Measurements from ENCODE around the gene ADAMTSL2.

ADAMTSL2 gene

GRCh38 chr9:133612051-133612450 lies 77.5 kb downstream of the ADAMTSL2 start:
- no peak overlapping the region for H3K4me3 ChIP-seq (ENCODE audit: low read depth, low read length)
- TF ChIP-seq CTCF (IDR thresholded peaks at IDR 0.05; ENCODE audit: low read depth, low read length), result no peak

DNA sequence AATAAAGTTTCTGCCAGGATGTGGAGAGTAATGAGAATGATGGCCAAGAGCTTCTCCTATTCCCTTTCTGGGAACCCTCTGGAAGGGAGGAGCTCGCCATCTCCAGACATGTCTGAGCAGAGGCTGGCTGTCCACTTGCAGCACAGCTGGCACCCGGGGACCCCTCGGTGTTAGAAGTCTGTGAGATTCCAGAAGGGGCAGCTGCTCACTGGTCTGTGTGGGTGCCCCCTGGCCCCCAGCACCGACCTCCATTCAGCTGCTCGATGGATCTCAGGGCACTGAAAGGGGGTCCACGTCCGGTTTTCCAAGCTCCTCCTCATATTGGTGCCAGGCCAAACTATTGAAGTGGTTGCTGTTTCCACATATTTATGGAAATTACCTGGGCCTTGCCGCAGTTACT lies 78.3 kb downstream of the ADAMTSL2 start:
- H3K4me3 ChIP-seq (ENCODE audit: low read depth, low read length), result no peak overlapping the region
- no peak for TF ChIP-seq CTCF (IDR thresholded peaks at IDR 0.05; ENCODE audit: low read depth, low read length)

DNA sequence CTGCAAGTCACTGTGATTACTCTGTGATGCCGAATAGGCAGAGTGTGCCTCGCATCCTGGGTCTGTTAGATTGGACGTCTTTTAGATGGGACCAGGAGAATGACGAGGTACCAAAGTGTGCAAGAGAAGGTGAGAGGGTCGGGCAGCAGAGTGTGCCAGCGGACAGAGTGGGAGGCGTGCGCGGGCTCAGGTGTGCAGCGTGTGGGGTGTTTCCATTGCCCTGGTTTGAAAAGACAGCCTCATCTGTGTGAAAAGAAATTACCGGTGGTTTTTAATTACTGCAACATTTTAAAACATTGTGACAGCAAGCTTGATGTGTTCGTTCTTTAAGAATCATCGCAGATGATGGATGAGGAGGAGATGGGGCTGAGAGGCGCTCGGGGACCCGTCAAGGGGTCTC lies 78.9 kb downstream of the ADAMTSL2 start:
- H3K4me3 ChIP-seq (ENCODE audit: low read depth, low read length), result no peak overlapping the region
- TF ChIP-seq CTCF (IDR thresholded peaks at IDR 0.05; ENCODE audit: low read depth, low read length), result no peak

- no peak for TF ChIP-seq CTCF (IDR thresholded peaks at IDR 0.05; ENCODE audit: low read depth, low read length)
- H3K4me3 ChIP-seq (ENCODE audit: low read depth, low read length), result no peak overlapping the region
These were observed 79.6 kb downstream of the ADAMTSL2 start for GRCh38 chr9:133614056-133614455.

DNA sequence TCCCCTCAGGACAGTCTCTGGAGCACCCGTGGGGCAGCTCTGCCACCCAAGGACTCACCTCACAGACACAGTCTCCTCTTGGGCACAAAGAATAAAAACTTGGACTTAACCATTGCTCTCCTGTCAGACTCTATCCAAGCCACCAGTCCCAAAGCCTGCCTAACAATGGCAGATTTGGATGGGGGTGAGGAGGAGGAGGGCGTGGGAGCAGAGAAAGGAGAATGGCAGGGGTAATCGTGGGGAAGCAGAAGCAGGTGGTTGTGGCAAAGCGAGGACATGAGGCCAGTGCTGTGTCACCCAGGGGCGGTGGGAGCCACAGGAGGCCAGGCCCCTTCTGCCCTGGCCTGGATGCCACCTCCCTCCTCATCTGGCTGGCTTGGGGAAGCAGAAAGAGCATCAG lies 80.2 kb downstream of the ADAMTSL2 start:
- TF ChIP-seq CTCF (IDR thresholded peaks at IDR 0.05; ENCODE audit: low read depth, low read length), result no peak

DNA sequence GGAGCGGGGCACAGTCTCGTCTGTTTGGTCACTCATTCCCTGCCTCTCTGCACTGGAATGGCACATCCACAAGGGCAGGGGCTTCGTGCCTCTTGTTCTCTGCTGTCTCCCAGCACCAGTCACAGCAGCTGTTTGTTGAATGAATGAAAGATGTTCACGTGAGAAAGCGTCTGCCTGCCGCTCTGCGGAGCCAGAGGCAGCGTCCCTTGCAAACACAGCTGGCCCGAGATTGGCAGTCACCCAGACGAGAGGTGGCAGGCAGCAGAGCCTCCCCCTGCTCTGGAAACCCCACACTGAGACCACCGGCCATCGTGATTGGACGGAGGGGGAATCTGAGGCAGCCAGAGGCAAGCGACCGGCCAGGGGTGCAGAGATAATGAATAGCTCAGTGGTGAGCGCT lies 80.7 kb downstream of the ADAMTSL2 start:
- no peak overlapping the region for H3K4me3 ChIP-seq (ENCODE audit: low read depth, low read length)
- TF ChIP-seq CTCF (IDR thresholded peaks at IDR 0.05; ENCODE audit: low read depth, low read length), result no peak

More for the DNA sequence above, 80.2 kb downstream of the ADAMTSL2 start:
- H3K4me3 ChIP-seq (ENCODE audit: low read depth, low read length), result no peak overlapping the region

DNA sequence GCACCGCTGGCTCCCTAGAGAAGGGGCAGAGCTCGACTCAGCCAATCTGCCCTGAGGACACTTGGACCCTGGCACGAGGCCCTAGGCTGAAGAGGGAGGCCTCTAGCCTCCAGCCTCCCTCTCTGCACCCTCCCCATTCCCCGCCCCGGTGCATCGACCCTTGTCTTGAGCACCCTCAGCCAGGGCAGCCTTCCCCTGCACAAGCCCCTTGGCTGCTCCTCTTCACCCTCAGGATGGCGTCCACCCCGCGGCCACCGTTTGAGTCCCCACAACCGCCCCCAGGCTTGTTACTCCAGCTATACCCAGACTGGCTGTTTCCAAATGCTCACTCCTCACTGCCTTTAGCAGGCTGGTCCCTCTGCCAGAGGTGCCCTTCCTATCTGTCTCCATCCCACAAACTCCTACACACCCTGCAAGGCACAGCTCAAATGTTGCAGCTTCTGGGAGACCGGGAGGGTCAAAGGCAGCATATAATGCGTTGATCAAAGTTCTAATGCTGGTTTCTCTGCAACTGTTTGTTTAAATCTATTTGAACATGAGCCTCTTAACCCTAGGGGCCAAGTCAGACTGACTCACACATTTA lies 81.2 kb downstream of the ADAMTSL2 start:
- TF ChIP-seq CTCF (IDR thresholded peaks at IDR 0.05; ENCODE audit: low read depth, low read length), result no peak

More for the DNA sequence above, 81.2 kb downstream of the ADAMTSL2 start:
- H3K4me3 ChIP-seq (ENCODE audit: low read depth, low read length), result no peak overlapping the region

All from WI38 (cell line).